Activated CD8-positive, alpha-beta memory T cell treated with anti-CD3 and anti-CD28 coated beads, Interleukin-2, amount 50 U/mL, for 24 hours (primary cell): ENCODE measurements around the gene UBTD2.

Experiments
- DNase-seq: peaks from one replicate; pipeline ENCODE4 v3.0.0-alpha.2; 2020; ENCODE audit errors: extremely low read depth

Gene UBTD2

GRCh38 chr5:172194985-172195774 lies 88.4 kb downstream of the UBTD2 start:
- DNase-seq, result no peak

DNA sequence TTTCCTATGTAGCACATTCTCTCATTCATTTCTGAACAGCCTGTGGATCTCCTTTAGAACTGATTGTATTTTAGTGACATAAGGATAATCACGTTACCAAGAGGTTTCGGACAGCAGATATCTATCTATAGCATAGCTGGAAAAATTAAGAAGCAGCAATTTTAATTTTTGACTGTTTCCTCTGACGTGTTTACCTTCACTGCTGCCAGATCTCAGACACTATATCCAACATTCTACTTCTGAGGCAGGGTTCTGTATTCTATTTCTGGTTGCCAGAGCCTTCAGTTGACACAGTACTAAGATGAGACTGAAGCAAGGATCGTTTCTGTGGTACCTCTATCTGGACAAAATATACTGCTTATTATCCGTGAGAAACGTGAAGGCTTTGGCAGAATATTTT lies 89.7 kb downstream of the UBTD2 start, which contains the start of gene EFCAB9:
TSS of gene EFCAB9 (plus strand) at position 301 of the 400 bp plus-strand sequence. CDS start at position 302, 1 bp downstream.
- no peak for DNase-seq

DNA sequence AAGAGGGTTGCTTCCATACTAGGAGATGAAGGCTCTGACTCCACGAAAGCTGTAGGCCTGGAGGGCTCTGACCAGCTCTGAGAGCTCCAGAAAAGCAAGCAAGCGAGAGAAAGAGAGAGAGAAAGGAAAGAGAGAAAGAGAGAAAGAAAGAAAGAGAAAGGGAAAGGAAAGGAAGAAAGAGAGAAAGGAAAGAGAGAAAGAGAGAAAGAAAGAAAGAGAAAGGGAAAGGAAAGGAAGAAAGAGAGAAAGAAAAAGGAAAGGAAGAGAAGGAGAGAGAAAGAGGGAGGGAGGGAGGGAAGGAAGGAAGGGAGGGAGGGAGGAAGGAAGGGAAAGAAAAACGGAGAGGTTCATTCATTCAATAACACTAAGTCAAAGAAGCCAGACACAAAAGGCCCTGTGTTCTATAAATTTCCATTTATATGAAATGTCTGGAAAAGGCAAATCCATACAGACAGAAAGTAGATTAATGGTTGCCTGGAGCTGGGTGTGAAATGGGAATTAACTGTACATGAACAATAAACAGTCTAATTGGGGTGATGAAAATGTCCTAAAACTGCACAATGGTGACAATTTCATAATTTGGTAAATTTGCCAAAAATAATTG lies 93.8 kb downstream of the UBTD2 start:
- DNase-seq, result no peak

DNA sequence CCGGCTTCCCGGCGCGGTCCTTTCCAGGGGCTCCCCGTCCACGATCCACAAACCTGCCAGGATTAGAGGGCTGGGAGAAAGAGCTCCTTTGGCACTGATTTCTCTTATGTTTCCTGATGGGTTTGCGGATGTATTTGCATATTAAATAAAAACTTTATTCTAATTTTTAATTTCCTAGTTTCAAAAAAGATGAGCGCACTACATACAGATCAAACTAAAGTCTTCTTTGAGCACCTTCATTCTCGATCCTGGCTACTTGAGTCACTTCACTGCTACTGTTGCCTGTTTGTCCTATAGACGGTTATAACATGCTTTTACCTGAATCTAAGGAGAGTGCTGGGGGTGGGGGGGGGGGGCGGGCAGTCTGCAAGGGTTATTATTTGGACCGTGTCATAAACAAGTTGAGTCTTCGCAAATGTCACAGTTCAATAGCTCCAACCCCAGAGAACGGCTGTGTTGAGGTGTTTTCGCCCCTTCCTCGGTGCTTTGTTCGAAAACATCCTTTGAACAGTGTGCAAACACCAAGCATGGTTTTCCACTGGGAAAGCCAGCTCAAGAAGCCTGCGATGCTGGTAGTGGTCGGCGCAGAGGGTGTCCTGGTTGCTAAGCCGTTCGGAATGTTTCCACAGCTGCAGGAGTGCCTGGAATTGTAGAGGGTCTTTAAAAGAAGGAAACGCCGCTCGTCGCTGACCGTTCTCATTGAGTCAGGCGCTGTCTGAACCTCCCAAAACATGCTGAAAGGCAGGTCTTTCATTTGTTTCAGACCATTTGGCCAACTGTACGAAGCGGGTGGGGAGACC lies 94.5 kb downstream of the UBTD2 start:
- DNase-seq, result no peak

DNA sequence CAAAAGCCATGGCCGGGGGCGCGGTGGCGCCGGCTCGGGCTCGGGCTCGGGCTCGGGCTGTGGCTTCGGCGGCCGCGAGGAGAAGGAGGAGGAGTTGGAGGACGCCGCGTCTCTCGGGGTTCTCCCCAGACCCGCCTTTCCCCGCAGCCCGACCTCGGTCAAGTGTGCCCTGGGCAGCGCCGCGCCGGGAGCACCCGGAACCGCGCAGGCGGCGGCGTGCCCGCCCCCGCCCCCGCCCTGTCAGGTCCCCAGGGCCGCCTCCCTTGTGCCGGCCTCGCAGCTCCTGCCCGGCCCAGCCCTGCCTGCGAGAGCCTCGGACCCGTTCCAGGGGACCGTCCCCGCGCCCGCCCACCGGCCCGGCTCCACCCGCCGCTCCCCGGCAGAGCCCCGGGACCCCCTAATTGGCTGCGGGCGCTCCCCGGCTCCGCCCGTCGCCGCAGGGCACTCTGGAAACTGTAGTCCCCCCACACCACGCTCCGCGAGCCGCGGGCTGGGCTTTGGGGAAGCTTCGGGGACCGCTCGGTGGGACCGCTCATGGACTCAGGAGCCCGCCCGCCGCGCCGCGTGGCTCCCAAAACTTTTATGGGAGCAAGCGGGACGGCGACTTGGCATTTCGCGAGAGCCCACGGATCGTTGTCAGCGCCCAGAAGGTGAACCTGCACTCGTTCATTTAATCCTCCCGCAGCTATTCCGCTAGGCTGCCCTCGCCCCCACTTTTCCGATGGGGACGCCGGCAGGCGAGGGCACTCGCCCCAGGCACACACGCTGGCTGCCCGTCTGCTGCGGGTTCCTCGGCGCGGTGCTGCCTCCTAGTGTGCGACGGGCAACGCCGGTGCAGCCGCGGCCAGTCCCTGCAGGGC lies 95.3 kb downstream of the UBTD2 start, which contains the start of gene STK10:
TSS of gene STK10 (minus strand) at position 192 of the 860 bp plus-strand sequence. CDS start at position 10, 182 bp downstream.
- peak; percentile 77 for DNase-seq

- peak; percentile 57 for DNase-seq
Observed at GRCh38 chr5:172187118-172188032, 96.2 kb downstream of the UBTD2 start.

- DNase-seq, result no peak
Observed at GRCh38 chr5:172186114-172186695, 97.4 kb downstream of the UBTD2 start.

DNA sequence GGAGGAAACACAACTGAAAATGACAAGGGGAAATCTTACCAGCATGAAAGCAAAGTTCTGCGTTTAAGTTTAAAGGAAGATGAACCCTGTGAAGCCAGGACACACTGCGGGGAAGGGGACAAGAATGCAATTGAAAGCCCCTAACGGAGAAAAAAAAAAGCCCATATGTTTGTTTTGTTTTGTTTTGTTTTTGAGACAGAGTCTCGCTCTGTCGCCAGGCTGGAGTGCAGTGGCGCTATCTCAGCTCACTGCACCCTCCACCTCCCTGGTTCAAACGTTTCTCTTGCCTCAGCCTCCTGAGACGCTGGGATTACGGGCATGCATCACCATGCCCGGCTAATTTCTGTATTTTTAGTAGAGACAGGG lies 98.5 kb downstream of the UBTD2 start:
- no peak for DNase-seq

DNA sequence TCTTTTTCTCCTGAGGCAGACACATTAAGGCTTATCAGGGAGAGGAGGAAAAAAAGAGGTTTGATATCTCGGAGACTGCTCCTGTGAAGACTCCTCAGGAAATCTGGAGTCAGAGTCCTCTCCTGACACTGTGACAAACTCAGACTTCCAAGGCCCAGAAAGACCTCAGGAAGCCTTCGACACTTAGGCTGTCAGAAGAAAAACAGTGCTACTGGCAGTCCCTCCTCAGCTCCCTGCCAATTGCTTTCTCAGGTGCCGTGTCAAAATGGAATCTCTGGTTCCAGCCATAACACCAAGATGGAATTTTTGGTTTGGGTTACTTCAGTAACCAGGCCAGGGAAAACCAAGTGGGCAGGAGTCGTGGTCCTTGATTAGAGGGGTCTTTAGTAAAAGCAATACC lies 99.7 kb downstream of the UBTD2 start:
- DNase-seq, result no peak

- no peak for DNase-seq
Observed at GRCh38 chr5:172182291-172182690, 101.3 kb downstream of the UBTD2 start.

DNA sequence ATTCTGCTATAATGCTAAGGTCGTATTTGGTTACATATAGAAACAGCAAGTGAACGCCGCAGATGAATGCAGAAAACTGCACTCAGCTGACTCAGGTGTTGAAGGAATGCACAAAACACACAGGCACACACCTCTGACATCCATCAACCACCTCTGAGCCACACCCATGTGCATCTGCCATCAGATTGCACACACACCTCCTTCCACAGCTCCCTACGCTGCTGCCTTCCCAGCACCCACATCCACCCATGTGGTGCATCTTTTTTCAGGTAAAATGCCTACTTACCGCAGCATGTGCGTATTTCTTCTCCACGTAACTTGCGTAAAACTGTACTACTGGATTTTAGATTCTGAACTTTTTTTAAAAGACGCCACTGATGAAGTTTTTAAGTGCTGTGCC lies 102.6 kb downstream of the UBTD2 start:
- DNase-seq, result no peak

GRCh38 chr5:172178991-172179989 lies 104.3 kb downstream of the UBTD2 start:
- peak; percentile 24 for DNase-seq

DNA sequence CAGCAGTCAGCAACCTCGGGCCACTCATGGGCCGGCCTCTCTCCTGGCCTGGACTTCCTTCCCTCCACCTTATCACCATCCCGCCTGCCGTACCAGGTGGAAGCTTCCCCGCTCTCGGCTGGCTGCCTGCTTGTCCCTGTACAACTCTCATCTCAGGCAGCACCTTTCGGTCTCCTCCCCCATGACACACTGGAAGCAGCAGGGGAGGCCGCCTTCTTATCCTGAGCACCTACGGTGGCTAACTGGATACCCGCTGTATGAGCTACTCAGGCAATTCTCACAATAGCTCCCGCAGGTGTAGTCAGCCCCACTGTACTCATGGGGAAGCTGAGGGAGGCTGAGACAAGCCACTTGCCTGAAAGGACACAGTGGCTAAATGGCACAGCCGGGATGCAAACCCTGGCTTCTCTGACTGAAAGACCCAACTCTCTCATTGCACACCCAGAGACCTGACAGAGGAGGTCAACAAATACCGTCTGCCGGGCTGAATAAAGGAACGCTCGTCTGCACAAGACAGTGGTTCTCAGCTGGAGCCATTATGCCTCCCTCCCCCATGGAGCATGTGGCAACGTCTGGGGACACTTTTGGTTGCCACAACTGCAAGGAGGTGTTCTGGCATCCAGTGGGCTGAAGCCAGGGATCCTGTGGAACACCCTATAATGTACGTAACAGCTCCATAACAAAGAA lies 105.1 kb downstream of the UBTD2 start:
- no peak for DNase-seq

DNA sequence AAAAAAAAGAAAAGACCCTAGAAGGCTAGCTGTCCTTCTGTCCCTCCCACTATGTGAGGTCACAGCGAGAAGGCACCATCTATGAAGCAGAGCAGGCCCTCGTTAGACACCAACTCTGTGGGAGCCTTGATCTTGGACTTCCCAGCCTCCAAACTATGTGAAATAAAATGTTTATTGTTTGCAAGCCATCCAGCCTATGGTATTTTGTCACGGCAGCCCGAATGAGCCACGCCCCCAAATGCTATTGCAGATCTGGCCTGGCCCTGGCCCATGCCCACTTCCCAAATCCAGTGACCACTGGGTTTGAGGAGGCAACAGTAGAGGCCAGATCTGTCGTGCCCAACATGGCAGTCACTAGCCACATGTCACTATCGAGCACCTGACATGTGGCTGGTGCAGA lies 106.4 kb downstream of the UBTD2 start:
- no peak for DNase-seq

GRCh38 chr5:172175263-172175719 lies 108.3 kb downstream of the UBTD2 start:
- DNase-seq, result peak; percentile 84

GRCh38 chr5:172173564-172174153 lies 109.9 kb downstream of the UBTD2 start:
- DNase-seq, result peak; percentile 59

DNA sequence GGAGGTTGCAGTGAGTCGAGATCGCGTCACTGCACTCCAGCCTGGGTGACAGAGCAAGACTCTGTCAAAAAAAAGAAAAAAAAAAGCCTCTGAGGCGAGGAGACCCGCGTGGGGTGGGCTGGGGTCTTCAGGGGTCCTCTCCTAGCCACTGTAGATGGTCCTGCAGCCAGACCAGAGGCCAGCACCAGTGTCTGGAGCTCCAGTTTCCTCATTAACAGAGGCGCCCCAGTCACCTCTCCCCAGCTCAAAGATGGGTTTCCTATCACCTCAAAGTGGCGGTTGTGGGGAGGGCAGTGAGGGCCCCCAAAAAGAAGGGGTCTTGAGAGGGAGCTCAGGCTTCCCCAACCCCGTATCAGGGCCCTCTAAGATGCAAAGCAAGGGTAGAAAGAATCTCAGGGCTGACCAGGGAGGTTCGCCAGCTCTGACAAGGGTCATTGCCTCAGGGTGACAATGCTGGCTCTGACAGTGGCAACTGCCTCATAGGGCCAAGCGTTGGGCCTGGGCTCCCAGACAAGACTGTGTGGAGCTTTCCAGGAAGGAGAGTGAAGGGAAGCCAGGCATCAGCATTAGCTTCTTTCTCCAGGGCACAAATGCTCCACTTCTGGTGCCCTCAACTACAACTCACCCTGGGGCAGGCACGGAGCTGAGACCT lies 110.5 kb downstream of the UBTD2 start:
- no peak for DNase-seq
